GM18526 (cell line): ENCODE results near the gene BRD3.

Experiments
- POLR2A ChIP-seq: IDR thresholded peaks from 3 replicates; pipeline ENCODE4 v1.6.1; 2011; ENCODE audit not compliant: insufficient read length; ENCODE audit errors: extremely low read depth

The BRD3 gene

GRCh38 chr9:134050726-134051125, 17.1 kb downstream of the BRD3 start:
- no peak for TF ChIP-seq POLR2A

- no peak for TF ChIP-seq POLR2A
Measured at GRCh38 chr9:134049772-134050588, 17.8 kb downstream of the BRD3 start.

GRCh38 chr9:134049236-134049635, 18.6 kb downstream of the BRD3 start:
- TF ChIP-seq POLR2A = no peak

GRCh38 chr9:134048582-134048968, 19.3 kb downstream of the BRD3 start:
- no peak for TF ChIP-seq POLR2A

- TF ChIP-seq POLR2A = no peak
Measured at GRCh38 chr9:134047868-134048581, 19.8 kb downstream of the BRD3 start.

- TF ChIP-seq POLR2A = no peak
Measured at GRCh38 chr9:134046894-134047681, 20.7 kb downstream of the BRD3 start.

- TF ChIP-seq POLR2A = no peak
Measured at GRCh38 chr9:134045841-134046544, 21.8 kb downstream of the BRD3 start.

GRCh38 chr9:134044944-134045343, 22.9 kb downstream of the BRD3 start:
- no peak for TF ChIP-seq POLR2A

- TF ChIP-seq POLR2A = no peak
Measured at GRCh38 chr9:134043531-134043988, 24.3 kb downstream of the BRD3 start.

- no peak for TF ChIP-seq POLR2A
Measured at GRCh38 chr9:134041649-134041962, 26.2 kb downstream of the BRD3 start.

GRCh38 chr9:134040781-134041648, 26.8 kb downstream of the BRD3 start:
- TF ChIP-seq POLR2A = no peak

GRCh38 chr9:134040176-134040565, 27.7 kb downstream of the BRD3 start:
- no peak for TF ChIP-seq POLR2A

- TF ChIP-seq POLR2A = no peak
Measured at GRCh38 chr9:134039386-134040175, 28.2 kb downstream of the BRD3 start.
